GM21447 (cell line): Measurements from ENCODE around the gene ODC1.

ENCODE experiments used
- ATAC-seq: cut with Tn5 transposase; IDR thresholded peaks from one replicate; pipeline ENCODE4 v1.9.1; 2021; ENCODE audit not compliant: unreplicated experiment

The ODC1 gene

DNA sequence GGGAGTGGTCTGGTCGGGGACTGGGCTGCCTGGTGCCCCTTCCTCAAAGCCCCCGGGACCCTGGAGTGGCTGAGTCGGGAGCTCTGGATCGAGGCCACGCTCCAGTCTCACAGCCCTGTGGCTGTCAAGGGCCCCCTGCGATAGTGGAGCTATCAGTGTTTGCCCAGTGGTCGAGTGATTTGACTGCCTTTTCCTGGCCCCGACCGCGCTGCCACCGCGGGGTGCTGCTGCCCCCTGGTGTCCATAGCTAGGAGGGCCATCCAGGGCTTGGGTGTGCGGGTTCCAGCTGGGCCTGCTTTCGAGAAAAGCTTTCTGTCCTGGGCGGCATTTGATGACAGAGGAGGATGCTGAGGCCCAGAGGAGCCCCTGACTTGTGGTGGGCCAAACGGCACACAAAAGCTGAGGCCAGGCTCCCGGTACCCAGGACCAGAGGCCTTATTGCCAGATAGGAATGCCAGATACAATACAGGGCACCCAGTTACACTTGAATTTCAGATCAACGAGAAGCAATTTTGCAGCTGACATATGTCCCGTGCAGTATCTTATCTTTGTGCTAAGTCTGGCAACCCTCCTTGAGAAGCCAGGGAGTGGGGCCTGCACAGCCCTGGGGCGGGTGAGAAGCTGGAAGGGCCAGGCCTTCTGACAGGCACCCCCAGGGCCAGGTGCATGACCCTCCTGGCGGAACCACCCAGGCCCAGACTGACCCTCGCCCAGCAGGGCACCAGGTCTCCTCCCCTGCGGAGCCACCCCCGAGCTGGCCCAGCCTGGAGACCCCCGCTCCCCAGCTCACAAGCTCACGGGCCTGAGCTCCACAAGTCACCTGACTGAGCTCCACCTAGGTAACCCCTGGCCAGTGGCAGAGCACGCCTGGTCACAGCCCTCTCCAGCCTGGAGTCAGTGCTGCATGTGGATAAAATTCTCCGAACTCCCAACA, 13.0 kb downstream of the ODC1 start:
- ATAC-seq, result peak; percentile 56

DNA sequence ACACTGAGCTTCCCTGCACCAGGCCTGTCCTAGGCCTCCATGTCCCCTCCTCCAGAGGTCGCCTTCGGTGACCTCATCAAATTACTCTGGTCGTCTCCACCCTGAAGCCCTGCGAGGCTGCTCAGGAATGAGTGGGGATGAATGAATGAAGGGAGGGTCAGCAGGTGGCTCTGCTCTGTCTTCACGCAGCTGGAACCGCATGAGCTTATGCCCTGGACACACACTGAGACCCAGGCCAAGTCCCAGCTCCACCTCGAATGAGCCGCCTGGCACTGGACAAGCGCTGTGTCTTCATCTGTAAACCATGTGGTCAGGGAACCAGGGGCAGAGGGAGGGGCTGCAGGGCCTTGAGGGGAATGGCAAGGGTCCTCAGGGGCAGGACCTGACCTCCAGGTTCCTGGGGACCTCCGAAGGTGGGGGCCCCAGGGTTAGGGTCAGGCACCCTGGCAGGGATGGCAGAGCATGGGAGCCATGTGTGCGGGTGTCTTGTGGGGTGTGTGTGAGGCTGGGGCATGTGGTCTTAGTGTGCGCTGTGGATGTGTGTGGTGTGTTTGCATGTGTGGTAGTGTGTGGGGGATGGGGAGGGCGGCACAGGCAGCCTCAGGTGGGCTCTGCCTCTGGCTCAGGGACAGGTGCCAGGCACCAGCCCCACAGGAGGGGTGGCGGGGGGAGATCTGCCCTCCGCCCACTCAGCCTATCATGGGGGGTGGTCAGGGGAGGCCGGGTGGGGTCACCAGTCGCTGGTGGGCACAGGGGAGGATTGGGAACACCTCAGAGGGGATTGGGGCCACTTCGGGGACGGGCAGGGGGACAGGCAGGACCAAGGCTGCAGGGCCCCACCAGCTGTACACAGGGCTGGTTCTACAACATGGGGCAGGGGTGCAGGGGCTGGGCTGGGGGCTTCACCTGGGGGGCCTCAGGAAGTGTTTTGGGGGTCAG, 13.9 kb downstream of the ODC1 start:
- no peak for ATAC-seq

DNA sequence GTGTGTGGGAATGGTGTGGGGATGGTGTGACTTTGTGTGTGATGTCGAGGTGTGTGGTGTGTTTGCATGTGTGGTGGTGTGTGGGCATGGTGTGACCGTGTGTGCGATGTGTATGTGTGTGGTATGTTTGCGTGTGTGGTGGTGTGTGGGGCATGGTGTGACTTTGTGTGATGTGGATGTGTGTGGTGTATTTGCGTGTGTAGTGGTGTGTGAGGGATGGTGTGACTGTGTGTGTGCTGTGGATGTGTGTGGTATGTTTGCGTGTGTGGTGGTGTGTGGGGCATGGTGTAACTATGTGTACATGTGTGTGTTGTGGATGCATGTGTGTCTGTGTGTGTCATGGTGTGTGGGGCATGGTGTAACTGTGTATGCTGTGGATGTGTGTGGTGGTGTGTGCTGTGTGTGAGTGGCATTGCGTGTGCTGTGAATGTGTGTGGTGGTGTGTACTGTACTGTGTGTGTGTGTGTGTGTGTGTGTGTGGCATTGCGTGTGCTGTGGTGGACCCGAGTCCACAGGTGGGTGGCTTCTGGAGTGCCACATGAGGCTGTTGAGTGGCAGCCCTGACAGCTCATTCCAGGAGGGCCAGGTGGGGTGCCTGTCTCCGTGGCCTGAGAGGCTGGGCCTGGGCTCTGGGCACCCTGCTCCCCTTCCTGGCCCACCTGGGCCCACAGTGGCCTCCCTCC, 14.7 kb downstream of the ODC1 start:
- ATAC-seq, result no peak

DNA sequence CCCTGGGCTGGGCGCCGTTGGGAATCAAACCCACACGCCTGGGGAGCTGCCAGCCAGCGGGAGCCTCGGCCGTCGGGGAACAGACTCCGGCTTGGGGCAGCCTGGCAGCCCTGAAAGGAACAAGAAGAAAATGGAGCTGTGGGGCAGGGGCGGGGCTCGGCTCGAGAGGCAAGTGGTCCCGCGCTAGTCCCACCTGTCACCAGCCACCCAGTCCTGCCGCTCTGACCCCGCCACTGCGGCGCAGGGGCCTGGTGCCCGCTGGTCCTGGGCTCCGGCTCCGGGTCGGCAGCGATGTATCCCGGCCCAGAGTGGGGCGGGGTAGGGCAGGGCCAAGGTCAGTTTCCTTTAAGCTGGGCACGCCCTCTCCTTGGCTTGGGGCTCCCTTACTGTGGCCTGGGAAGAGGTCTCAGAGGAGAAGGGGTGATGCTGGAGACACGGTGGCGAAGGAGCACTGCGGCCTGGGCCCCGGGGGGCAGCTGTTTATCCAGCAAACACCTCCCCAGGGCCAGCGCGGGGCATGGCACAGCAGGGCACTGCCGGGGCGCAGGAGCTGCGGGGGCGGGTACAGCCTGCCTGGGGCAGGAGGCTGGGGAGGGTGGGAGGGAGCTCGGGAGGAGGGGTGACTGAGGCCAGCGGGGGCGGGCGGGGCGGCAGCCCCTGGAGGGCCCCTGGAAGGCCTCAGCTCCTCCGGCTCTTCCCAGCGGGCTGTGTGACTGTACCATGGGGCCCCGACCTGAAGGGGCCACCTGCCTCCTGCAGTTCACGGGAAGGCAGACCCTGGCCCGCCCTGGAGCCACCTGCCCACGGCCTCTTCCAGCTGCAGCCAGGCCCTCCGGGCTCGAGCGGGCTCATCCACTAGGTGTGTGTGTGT, 15.6 kb downstream of the ODC1 start:
- peak; percentile 66 for ATAC-seq

DNA sequence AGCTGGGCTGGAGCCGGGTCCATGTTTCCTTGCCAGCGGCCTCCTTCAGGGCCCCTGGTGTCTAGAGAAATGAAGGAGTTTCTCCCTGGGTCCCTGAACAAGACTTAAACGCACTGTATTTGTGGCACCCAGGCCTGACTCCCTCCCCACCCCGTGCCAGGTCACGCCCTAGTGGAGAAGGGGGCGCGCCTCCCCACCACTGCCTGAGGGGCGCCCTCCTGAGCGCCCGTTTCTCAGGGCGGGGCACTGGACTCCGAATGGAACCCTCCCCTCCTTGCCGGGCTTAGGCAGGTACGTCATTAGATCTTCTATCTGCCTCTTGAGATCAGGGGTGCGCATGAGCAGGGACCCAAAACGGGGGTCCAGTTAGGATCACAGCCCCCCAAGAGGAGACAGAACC, 16.3 kb downstream of the ODC1 start:
- no peak for ATAC-seq

DNA sequence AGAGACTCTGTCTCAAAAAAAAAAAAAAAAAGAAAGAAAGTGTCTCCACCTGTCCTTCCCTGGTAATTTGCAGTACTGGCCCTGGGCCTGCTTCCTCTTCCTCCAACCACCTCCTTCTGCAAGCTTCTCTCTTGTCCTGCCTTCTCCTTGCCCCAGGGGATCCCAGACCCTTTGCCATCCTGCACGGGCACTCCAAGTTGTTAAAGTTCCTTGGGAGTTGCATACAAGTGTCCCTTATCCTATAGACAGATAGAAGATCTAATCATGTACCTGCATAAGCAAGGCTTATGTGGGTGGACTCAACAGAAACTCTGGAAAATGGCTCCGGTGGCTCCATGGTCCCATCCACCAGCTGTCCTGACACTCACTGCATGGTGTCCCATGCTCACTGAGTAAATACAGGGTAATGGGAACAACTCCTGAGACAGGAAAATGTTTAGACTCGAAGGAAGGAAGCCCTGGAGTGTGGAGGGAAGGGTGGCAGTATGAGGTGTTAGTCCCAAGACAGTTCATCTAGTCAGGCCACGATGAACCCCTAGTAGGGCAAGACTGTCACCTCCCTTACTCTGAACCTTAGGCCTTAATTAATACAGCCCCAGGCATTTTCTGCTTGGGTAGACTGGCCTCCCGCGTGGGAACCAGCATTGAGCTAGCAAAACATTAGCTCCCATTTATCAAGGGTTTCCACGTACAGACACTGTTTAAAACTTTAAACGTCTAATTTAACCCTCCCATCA, 17.1 kb downstream of the ODC1 start:
- ATAC-seq, result no peak

DNA sequence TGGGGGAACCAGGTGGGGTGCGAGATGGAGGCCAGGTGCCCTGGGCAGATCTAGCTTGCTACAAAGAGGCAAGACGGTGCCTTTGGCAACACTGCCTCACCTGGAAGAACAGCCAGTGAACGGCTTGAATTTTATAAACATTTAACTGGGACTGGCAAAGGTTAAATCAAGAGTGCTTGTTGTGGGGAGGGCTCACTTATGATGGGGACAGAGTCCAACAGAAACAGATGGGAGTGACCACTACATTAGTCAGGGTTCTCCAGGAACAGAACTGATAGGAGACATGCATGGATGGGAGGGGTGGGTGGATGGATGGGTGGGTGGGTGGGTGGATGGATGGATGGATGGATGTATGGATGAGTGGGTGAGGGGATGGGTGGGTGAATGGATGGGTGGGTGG, 19.2 kb downstream of the ODC1 start:
- ATAC-seq, result no peak

DNA sequence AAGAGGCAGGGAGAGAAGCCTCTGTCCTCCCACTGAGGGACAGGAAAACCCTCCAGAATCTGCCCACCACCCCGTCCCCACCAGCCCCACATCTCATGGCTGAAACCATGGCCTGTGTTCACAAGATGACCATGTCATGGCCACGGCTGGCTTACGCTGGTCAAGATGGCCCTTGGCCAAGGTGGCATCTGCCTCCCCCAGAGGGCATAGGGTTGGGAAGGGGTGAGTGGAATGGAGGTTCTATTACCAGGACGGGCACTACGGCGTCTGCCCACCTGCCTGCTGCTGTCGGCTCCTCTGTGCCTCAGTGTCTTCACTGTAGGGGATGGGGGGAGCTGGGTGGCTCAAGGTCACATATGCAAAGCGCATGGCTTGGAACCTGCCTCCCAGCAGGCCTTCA, 19.8 kb downstream of the ODC1 start:
- ATAC-seq, result no peak

DNA sequence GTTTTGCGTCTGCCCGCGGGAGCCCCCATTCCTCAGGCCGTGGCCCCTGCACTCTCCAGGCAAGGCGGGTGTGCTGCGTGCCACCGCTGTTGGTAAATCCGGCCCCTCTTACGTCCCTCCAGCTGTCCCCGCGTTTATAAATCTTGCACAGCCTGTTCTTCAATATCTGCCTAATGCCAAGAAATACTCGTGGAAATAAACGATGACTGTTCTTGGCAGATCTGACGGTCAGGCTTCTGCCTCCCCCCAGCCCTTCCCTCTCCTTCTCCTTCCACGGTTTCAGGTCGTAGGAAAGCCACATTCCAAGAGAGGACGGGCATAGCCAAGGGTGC, 20.5 kb downstream of the ODC1 start:
- ATAC-seq, result no peak

DNA sequence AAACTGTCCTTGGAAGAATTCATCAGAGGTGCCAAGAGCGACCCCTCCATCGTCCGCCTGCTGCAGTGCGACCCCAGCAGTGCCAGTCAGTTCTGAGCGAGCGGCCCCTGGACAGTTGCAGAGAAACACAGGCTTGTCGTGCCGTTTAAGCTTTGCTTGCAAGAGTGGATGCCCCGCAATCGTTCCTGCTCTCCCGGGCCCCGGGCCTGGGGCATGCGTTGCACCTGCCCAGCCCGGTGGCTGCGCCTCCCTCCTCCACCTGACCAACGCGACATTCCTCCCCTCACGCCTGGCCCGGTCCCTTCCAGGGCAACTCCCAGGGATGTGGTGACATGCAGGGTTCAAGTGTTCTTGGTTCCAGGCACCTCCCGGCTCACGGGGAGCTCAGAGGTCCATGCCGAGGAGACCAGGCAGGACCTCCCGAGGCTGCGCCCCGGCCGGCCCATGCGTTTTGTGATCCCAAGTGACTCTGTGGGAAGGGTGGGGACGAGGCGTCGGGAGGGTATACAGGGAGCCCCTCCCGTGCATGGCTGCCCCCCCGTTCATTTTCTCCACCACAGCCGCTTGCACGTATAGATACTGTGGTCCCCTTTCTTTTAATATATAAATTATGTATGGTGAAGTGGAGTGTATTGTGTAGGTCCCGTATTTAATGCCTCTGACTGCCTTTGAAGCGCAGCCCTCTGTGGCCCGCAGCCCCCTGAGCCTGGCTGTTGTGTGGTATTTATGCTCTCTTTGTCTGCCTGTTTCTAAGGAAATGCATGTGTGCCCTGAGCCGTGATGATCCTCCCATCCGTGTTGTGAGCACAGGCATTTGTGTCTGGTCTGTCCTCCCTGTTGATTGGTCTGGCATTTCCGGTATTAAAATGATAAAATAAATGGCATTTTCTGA, 21.2 kb downstream of the ODC1 start:
- no peak for ATAC-seq

DNA sequence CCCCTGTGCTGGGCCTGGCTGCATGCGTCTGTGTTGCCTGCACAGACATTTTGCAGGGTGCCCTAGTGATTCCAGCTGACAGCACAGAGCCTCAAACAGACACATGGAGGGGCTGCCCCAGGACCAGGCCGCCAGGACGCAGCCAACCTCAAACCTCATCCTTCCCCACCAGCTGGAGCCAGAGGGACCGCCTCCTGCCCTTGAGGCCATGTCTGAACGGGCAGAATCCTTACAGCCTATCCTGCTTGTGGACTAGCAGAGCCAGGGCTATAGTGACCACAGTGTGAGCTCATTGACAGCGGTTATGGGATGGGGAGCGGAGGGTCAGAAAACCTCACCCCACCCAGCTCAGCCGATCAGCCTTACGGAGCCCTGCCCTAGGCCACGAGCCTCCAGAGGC, 22.4 kb downstream of the ODC1 start:
- ATAC-seq, result no peak

DNA sequence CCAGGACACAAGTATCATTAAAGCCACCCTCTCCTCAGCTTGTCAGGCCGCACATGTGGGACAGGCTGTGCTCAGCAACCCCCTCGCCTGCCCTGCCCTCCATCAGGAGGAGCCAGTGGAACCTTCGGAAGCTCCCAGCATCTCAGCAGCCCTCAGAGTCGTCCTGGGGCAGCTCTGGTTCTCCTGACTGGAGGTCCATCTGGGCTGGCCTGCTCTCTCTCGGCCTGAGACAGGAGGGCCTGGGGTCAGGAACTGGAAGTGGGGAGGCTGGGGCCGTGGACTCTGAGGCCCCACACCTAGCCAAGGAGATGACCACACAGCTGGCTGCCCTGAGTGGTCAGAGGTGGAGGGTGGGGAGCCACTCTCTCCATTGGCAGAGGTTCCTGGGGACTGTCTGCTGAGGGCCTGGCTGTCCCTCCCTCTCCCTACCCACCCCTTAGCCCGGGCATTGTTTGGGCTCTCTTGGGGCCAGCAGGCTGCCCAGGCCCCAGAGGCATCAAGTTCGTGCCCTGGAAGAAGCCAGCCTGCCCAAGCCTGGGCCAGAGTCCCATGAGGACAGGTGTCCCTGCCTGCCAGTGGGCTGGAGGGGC, 23.1 kb downstream of the ODC1 start:
- ATAC-seq, result no peak

DNA sequence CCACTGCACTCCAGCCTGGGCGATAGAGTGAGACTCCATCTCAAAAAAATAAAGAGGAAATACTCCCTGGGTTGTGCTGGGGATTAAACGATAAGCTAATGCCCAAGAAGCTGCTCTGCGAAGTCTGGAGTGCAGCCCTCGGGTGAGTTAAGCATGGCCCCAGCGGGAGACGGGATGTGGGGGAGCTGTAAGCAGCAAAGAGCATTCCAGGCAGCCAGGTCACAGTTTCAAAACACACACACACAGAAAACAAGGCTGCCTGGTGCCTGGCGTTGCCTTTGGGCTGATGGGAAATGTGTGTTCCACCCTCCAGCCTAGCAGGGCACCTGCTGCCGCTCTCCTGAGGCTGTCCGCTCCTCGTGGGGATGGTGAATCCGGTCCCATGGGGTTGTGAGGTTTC, 24.1 kb downstream of the ODC1 start:
- ATAC-seq, result no peak

DNA sequence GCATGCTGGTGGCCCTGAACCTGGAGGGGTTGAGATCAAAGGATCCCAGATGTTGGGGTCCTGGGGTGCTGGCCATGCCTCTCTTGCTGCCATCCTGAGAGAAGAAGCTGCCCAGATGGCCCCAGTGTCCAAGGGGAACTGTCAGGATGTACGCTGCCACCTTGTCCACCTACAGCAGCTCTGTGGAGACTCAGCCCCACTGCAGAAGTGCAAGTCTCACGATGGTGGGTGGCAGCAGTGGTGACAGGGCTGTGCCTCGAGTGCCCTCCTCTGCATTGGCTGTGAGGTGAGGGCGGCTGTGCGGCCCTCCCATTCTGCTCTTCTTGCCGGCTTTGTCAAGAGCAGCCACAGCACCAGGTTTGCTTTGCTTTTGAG, 24.7 kb downstream of the ODC1 start:
- ATAC-seq, result no peak

DNA sequence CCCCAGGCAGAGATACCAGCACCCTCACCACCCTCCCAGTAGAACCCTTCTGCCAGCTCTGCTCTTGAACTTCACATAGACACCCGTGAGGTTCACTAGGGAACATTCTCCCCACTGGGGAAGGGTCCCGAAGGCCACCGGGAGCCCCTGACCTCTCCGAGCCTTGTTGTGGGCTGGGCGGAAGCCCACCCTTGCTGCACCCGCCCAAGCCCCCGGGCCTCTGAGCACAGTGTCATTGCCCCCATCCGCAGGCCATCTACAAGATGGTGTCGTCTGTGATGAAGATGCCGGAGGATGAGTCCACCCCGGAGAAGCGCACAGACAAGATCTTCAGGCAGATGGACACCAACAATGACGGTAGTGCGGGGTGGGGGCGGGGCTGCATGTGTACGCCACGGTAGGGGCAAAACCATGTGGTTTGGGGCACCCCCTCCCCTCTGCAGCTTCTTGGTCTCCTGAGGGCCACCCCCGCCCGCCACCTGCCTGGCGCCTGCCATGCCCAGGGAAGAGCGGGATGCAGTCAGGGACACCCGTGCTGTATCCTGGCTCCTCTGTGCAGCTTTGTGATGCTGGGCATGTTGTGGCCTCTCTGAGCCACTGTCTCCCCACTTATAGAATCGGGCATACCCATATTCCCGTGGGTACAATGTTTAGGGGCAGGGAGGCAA, 25.3 kb downstream of the ODC1 start:
- no peak for ATAC-seq

DNA sequence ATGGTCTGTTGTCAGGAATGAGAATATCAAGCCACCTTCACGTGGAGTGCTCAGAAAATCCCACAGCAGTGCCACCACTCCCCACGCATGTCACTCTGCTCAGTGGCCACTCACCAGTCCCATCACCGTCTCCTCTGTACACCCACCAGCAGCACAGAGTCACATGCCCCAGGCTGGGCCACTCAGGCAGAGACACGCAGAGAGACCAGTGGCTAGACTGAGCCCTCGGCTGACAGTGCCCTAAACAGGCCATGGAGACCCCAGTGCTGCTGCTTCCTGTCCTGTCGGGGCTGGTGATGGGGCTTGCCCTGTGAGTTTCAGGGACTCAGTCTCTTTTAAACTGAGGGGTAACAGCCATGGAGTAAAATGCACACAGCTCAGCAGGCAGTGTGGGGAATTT, 25.9 kb downstream of the ODC1 start:
- no peak for ATAC-seq

DNA sequence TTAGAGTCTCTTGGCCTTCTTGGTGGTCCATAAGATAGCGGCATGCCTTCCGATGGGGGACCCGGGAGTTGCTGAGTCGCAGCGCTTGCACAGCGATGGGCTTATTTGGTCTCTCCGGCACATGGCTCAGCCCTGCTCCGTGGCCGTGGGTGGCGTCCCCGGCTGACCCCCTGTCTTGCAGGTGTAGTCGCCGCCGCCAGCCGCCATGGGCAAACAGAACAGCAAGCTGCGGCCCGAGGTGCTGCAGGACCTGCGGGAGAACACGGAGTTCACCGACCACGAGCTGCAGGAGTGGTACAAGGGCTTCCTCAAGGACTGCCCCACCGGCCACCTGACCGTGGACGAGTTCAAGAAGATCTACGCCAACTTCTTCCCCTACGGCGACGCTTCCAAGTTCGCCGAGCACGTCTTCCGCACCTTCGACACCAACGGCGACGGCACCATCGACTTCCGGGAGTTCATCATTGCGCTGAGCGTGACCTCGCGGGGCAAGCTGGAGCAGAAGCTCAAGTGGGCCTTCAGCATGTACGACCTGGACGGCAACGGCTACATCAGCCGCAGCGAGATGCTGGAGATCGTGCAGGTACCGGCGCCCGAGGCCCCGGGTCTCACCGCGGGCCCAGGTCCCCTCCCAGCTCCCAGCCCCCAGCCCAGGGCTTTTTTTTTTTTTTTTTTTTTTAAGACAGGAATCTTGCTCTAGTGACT, 28.4 kb downstream of the ODC1 start:
- no peak for ATAC-seq
